Astrocyte (in vitro differentiated cells and primary cell): Measurements from ENCODE around the gene SLIT3. TPM values are rescaled to one million over a fixed set of nuclear protein-coding genes. Genes with fewer than 3 reads are reported as not detected.

Experiments used
- DNase-seq: peaks from one replicate; pipeline ENCODE4 v3.0.0-alpha.2; 2010; ENCODE audit warnings: low read depth
- FAIRE-seq: peaks from 2 replicates; lab custom pipeline; 2011; peaks lifted over from hg19 to GRCh38; lab: Jason Lieb, UNC
- H2AFZ ChIP-seq: 2 replicates; pipeline ENCODE4 v1.6.0; 2012; ENCODE audit warnings: low read depth, low read length, inconsistent platforms
- H3K27ac ChIP-seq: 2 replicates; pipeline ENCODE4 v1.5.1; 2011; ENCODE audit warnings: low read depth, low read length, inconsistent platforms
- H3K27me3 ChIP-seq: 2 replicates; pipeline ENCODE4 v1.6.0; 2011; ENCODE audit warnings: low read length, inconsistent platforms; ENCODE audit not compliant: insufficient read depth
- H3K36me3 ChIP-seq: 2 replicates; pipeline ENCODE4 v1.5.1; 2011; ENCODE audit warnings: low read length, inconsistent platforms; ENCODE audit not compliant: insufficient read depth
- H3K4me1 ChIP-seq: 2 replicates; pipeline ENCODE4 v1.5.1; 2011; ENCODE audit warnings: low read length, inconsistent platforms; ENCODE audit not compliant: insufficient read depth
- H3K4me2 ChIP-seq: 2 replicates; pipeline ENCODE4 v1.6.0; 2012; ENCODE audit warnings: low read length, inconsistent platforms
- H3K4me3 ChIP-seq: 2 replicates; pipeline ENCODE4 v1.5.1; 2011; ENCODE audit warnings: low read depth, mild to moderate bottlenecking, low read length, inconsistent platforms; ENCODE audit not compliant: insufficient read depth
- H3K79me2 ChIP-seq: 2 replicates; pipeline ENCODE4 v1.6.0; 2012; ENCODE audit warnings: mild to moderate bottlenecking, low read length, inconsistent platforms; ENCODE audit not compliant: insufficient read depth
- H3K9ac ChIP-seq: 2 replicates; pipeline ENCODE4 v1.6.0; 2012; ENCODE audit warnings: mild to moderate bottlenecking, low read length, inconsistent platforms
- H3K9me3 ChIP-seq: 2 replicates; pipeline ENCODE4 v1.5.1; 2012; ENCODE audit warnings: low read depth, mild to moderate bottlenecking, low read length, inconsistent platforms; ENCODE audit not compliant: insufficient read depth
- H4K20me1 ChIP-seq: 2 replicates; pipeline ENCODE4 v1.6.0; 2012; ENCODE audit warnings: low read length, inconsistent platforms; ENCODE audit not compliant: insufficient read depth
- H3K27ac Mint-ChIP-seq: one replicate; pipeline ENCODE4 v1.8.0; 2021; ENCODE audit warnings: mild to moderate bottlenecking, mixed read lengths; ENCODE audit not compliant: unreplicated experiment
- H3K27me3 Mint-ChIP-seq: one replicate; pipeline ENCODE4 v1.8.0; 2021; ENCODE audit warnings: low read depth, mixed read lengths; ENCODE audit not compliant: unreplicated experiment
- H3K36me3 Mint-ChIP-seq: one replicate; pipeline ENCODE4 v1.8.0; 2021; ENCODE audit warnings: low read depth, mixed read lengths; ENCODE audit not compliant: unreplicated experiment
- H3K4me1 Mint-ChIP-seq: one replicate; pipeline ENCODE4 v1.8.0; 2021; ENCODE audit warnings: low read depth, mixed read lengths; ENCODE audit not compliant: unreplicated experiment
- H3K4me3 Mint-ChIP-seq: one replicate; pipeline ENCODE4 v1.8.0; 2021; ENCODE audit warnings: mild to moderate bottlenecking, moderate library complexity, mixed read lengths; ENCODE audit not compliant: unreplicated experiment
- H3K9me3 Mint-ChIP-seq: one replicate; pipeline ENCODE4 v1.8.0; 2021; ENCODE audit warnings: mild to moderate bottlenecking, mixed read lengths; ENCODE audit not compliant: unreplicated experiment
- EZH2 ChIP-seq: IDR thresholded peaks from 2 replicates; pipeline ENCODE4 v1.6.1; 2012; ENCODE audit warnings: mild to moderate bottlenecking, low read length, inconsistent platforms; ENCODE audit not compliant: insufficient read depth
- total RNA-seq: library from RNA; stranded (reverse); gene quantifications from 2 replicates; pipeline ENCODE4 v1.2.1, GENCODE V29; 2021
- TF ChIP-seq, protein P1 (sequence below): IDR thresholded peaks from 2 replicates; pipeline ENCODE4 v1.5.1; 2011; ENCODE audit warnings: low read depth, mild to moderate bottlenecking, inconsistent platforms, low read length, moderate library complexity; ENCODE audit not compliant: insufficient read depth

The SLIT3 gene
- total RNA-seq, 1 donor from 2014 or later, result 20.7 TPM

DNA sequence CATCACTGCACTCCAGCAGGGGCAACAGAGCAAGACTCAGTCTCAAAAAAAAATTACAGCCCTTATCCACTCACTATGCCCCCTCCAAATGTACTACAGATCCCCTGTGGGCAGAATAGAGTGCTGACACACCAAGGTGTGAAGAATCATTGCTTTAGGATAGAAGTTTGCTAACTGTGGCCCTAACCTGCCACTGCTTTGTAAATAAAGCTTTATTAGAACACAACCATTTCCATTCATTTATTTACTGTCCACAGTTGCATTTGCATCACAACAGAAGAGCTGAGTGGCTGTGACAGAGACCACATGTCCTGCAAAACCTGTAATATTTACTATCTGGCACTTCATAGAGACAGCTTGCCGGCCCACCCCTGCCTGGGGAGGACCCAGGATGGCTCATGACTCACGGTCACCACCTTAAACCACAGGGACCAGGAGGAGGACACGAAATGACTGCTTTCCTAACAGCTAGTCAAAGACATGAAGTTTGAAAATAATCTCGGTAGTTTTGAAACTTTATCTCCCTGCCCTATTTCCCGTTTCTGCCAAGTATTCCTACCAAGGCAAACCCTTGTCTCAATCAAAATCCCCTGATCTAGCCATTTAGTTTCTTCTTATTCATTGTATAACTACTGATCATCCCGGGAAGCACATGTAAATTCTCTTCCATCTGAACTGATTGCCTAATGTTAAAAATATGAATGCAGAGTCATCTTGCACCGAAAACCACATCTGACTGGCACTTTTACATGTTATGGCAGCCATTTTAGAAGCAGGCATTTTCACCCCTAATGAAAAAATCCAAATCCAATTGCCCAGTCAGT is 206.1 kb downstream of the SLIT3 start:
- Mint-ChIP-seq H3K4me1 (peaks cover 40% of the 10 kb centered on the region), H3K27ac (peak overlapping the region; percentile 93), H3K4me3 (no peak overlapping the region), H3K9me3 (peaks cover 5% of the 10 kb centered on the region), H3K36me3 (peaks cover 2% of the 10 kb centered on the region), H3K27me3 (no peaks in the 10 kb centered on the region)
- Histone ChIP-seq H2AFZ (no peak overlapping the region), H3K36me3 (no peaks in the 10 kb centered on the region), H3K27ac (no peak overlapping the region), H3K4me1 (peaks cover 4% of the 10 kb centered on the region), H3K27me3 (no peaks in the 10 kb centered on the region), H3K4me3 (no peak overlapping the region), H3K9ac (no peak overlapping the region), H3K79me2 (no peaks in the 10 kb centered on the region), H4K20me1 (no peaks in the 10 kb centered on the region), H3K4me2 (peak overlapping the region; percentile 5), H3K9me3 (peaks cover 5% of the 10 kb centered on the region)
- DNase-seq, result peak; percentile 69
- peak; percentile 39 for FAIRE-seq
- TF ChIP-seq, protein P1, sequence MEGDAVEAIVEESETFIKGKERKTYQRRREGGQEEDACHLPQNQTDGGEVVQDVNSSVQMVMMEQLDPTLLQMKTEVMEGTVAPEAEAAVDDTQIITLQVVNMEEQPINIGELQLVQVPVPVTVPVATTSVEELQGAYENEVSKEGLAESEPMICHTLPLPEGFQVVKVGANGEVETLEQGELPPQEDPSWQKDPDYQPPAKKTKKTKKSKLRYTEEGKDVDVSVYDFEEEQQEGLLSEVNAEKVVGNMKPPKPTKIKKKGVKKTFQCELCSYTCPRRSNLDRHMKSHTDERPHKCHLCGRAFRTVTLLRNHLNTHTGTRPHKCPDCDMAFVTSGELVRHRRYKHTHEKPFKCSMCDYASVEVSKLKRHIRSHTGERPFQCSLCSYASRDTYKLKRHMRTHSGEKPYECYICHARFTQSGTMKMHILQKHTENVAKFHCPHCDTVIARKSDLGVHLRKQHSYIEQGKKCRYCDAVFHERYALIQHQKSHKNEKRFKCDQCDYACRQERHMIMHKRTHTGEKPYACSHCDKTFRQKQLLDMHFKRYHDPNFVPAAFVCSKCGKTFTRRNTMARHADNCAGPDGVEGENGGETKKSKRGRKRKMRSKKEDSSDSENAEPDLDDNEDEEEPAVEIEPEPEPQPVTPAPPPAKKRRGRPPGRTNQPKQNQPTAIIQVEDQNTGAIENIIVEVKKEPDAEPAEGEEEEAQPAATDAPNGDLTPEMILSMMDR, result no peak

DNA sequence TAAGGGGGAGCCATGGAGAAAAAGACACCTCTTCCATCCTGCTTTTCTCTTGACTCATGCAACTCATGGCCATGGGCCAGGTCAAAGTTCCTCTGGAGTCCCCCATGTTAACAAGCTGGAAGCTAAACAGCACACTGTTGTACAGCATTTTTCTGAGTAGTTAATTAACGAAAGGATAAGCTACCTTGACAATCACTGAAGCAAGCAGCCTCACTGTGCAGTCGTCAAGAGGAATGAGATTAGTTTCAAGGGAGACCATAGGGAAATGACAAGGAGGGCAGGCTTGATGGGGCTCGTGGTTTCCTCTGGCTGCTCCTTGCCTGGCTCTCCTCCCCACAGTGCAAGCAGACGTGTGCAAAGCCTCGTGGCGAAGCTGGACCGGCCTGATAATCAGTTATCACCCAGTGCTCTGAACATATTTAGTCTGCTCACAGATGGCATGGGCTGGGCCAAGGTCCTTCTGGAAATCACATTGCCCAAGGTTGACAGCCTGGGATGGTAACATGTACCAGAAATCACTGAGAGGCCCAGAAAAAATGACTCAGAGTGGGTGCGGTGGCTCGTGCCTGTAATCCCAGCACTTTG is 209.5 kb downstream of the SLIT3 start:
- TF ChIP-seq, protein P1, result no peak
- TF ChIP-seq EZH2, result no peak
- peaks cover 4% of the 10 kb centered on the region for H3K4me1 ChIP-seq
- no peak overlapping the region for H3K27ac Mint-ChIP-seq
- FAIRE-seq (no peak), DNase-seq (no peak)
- no peaks in the 10 kb centered on the region for H3K36me3 ChIP-seq
- H2AFZ ChIP-seq, result no peak overlapping the region
- H3K4me2 ChIP-seq, result no peak overlapping the region
- H3K4me3 Mint-ChIP-seq, result no peak overlapping the region
- H3K4me1 Mint-ChIP-seq, result peaks cover 18% of the 10 kb centered on the region
- no peaks in the 10 kb centered on the region for H3K27me3 ChIP-seq
- no peak overlapping the region for H3K9ac ChIP-seq
- H4K20me1 ChIP-seq, result no peaks in the 10 kb centered on the region
- no peaks in the 10 kb centered on the region for H3K27me3 Mint-ChIP-seq
- no peak overlapping the region for H3K27ac ChIP-seq
- H3K9me3 ChIP-seq, result peaks cover 5% of the 10 kb centered on the region
- H3K36me3 Mint-ChIP-seq, result peaks cover 2% of the 10 kb centered on the region
- H3K79me2 ChIP-seq, result no peaks in the 10 kb centered on the region
- H3K9me3 Mint-ChIP-seq, result peaks cover 6% of the 10 kb centered on the region
- no peak overlapping the region for H3K4me3 ChIP-seq

DNA sequence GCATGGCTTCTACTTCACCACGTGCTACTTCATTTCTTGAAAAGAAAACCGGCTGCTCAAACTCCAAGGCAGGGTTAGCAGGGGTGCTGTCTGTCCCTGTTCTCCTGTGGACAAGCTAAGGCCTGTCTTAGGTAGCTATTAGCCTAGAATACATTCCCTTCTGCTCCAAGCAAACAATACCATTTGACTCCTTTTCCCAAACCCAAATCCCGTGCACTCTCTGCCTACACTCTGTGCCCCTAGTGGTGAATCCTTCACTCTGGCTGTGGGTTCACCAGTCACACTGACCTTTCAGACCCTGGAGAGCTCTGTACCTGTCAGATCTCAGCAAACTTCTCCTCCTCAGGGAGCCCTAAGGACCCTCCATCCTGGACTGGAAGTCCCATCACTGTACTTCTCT is 211.6 kb downstream of the SLIT3 start:
- H3K27ac Mint-ChIP-seq, result no peak overlapping the region
- Histone ChIP-seq H3K4me1 (no peaks in the 10 kb centered on the region), H3K27me3 (no peaks in the 10 kb centered on the region), H3K79me2 (no peaks in the 10 kb centered on the region), H3K4me3 (no peak overlapping the region), H4K20me1 (no peaks in the 10 kb centered on the region), H3K4me2 (no peak overlapping the region), H3K9ac (no peak overlapping the region), H3K27ac (no peak overlapping the region), H3K36me3 (no peaks in the 10 kb centered on the region), H2AFZ (no peak overlapping the region), H3K9me3 (peaks cover 5% of the 10 kb centered on the region)
- peaks cover 6% of the 10 kb centered on the region for H3K9me3 Mint-ChIP-seq
- FAIRE-seq (no peak), DNase-seq (no peak)
- TF ChIP-seq, protein P1, result no peak
- H3K4me1 Mint-ChIP-seq, result no peaks in the 10 kb centered on the region
- H3K4me3 Mint-ChIP-seq, result no peak overlapping the region
- H3K36me3 Mint-ChIP-seq, result peaks cover 4% of the 10 kb centered on the region
- H3K27me3 Mint-ChIP-seq, result no peaks in the 10 kb centered on the region
